H4 (cell line): ENCODE data around the gene ANO3. TPM values are rescaled to one million over a fixed set of nuclear protein-coding genes. Genes with fewer than 3 reads are reported as not detected.
"Not testable (repeated sequence)": the region's sequence is repeated elsewhere in the genome, so short reads cannot be mapped to it uniquely, and the experiment has no call there.

Experiments
- DNase-seq: peaks from one replicate; pipeline ENCODE4 v3.0.0-alpha.2; 2015; ENCODE audit warnings: low spot score
- total RNA-seq: library from RNA; depleted of rRNA; stranded (reverse); fragments of >200 nt; shearing (Covaris generic); gene quantifications from 2 replicates; pipeline ENCODE4 v1.2.3, GENCODE V29; 2014

Gene ANO3
- total RNA-seq, 1 experiment from 2014 or later: 0.45 TPM

DNA sequence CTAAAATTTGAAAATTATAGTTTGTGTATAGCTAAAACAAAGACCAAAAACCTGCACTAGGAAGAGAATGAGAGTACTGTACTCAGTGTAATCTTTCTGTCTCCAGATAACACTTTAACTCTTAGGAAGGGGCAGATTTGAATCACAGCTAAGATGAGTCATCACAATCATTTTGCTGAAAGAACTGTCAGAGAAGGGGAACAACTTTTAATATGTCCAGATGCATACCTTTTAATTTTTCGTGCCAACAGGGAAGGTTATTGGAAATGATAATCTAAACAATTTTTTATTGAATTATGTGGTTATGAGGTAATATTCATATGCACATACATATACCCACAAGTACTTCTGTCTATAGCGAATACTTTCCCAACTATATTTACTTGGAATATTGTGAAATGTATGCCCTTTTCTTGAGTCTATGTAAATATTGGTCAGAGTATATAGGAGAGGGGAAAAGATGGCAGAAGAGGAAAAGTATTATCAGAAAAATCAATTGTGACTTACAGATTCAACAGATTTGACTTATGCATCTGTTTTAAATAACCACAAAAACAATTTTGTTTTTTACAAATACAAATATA lies 291.2 kb downstream of the ANO3 start:
- DNase-seq: no peak

GRCh38 chr11:26626346-26626745 lies 294.4 kb downstream of the ANO3 start:
- no peak for DNase-seq

DNA sequence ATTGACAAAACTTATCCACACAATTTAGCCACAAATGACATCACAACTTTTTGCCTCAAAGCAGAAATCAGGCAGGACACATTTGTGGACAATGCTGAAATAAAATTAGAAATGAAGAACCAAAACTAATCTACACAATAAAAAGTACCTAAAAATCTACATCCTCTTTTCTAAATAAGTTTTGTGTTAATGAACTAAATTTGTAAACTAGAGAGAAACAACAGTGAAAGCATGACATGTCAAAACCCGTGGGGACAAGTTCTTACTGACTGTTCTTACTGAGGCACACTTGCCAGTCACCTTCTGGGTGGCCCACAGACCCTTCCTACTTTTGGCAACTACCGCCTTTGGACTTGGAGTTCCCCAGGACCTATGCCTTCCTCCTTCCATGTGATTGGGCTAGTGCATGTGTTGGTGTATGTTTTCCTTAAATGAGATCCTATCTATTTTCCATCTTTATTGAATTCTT lies 300.8 kb downstream of the ANO3 start:
- no peak for DNase-seq

DNA sequence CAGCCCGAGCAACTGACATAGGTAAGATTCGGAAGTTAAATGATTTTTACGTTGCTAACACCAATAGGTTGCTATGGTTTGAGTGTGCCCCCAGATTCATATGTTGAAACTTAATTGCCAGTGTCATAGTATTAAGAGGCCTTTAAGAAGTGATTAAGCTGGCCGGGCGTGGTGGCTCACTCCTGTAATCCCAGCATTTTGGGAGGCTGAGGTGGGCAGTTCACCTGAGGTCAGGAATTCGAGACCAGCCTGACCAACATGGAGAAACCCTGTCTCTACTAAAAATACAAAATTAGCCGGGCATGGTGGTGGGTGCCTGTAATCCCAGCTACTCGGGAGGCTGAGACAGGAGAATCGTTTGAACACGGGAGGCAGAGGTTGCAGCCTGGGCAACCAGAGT lies 311.4 kb downstream of the ANO3 start:
- not testable (repeated sequence) for DNase-seq

- peak; percentile 63 for DNase-seq
Measured at GRCh38 chr11:26649884-26650283, 318.0 kb downstream of the ANO3 start.

- DNase-seq: no peak
Measured at GRCh38 chr11:26651916-26652315, 320.0 kb downstream of the ANO3 start.

DNA sequence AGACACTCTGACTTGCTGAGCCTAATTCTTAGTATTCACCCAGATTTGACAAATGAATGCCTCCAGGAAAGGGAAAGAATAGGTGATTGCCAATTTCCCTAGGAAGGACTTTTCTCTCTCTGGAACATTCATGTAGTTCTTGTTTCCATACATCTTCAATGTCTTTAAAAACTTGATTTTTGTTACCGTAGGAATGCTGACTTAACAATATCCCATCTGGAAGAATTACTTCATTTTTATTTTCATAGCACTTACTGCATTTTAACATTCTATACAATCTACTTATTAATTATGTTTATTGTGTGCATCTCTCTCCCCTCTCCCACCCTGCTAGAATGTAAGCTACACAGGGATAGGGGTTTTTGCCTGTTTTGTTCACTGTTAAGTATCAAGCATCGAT lies 323.4 kb downstream of the ANO3 start:
- DNase-seq: no peak

DNA sequence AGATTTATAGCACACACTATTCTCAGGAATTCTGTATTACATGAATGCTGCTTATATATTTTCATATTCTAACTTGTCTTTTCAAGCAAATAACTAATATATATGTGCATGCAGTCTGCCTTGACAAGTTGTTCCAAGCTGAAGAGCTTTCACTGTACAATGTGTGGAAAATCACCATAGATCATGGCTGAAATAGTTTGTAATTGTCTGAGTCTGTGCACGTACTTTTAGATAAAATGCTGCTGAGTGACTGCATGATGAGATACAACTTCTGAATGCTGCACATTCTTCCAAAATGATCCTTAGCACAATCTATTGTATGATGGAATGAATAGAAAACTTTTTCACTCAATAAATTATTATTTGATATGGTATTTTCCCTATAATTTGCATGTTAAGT lies 331.0 kb downstream of the ANO3 start:
- no peak for DNase-seq

GRCh38 chr11:26665036-26665435 lies 333.1 kb downstream of the ANO3 start:
- no peak for DNase-seq

GRCh38 chr11:26665946-26666345 lies 334.0 kb downstream of the ANO3 start:
- no peak for DNase-seq

GRCh38 chr11:26675233-26675928 lies 343.5 kb downstream of the ANO3 start:
- DNase-seq: no peak

DNA sequence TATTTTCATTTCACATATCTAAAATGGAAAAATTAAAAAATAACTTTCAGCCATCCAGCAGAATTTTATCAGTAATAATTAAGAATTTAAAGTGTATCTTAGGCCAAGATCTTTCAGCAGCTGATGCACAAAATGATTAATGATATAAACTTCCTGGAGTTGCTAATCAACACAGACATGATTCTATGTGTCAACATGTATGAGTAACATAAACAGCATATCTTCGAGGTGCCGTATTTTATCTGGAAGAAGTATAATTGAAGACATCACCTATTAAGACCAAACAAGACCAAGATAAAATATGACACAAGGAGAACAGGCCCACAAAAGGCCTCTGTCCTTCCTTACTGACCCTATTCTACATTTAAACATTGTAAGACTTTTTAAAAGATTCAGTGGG lies 344.7 kb downstream of the ANO3 start:
- no peak for DNase-seq

- DNase-seq: peak; percentile 9
Measured at GRCh38 chr11:26677566-26677965, 345.6 kb downstream of the ANO3 start.

DNA sequence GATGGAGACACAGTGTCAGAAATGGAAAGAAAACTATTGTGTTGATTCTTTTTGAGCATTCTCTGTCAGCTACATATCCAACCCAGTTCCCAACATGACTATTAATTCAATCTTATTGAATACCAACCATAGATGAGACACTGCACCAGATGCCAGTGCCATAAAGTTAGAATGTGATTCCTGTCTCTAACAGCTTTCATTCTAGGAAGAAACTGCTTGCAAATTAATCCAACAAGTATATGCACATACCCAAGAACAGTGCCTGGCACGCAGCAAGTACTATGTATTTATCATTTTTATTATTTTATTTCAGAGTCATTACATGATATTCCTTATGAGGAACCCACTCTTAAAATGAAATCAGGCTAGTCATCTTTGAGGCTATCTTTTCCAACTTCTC lies 355.4 kb downstream of the ANO3 start:
- DNase-seq: no peak

GRCh38 chr11:26688701-26689100 lies 356.8 kb downstream of the ANO3 start:
- no peak for DNase-seq

- no peak for DNase-seq
Measured at GRCh38 chr11:26696330-26696729, 364.4 kb downstream of the ANO3 start.

- no peak for DNase-seq
Measured at GRCh38 chr11:26698224-26698623, 366.3 kb downstream of the ANO3 start.

DNA sequence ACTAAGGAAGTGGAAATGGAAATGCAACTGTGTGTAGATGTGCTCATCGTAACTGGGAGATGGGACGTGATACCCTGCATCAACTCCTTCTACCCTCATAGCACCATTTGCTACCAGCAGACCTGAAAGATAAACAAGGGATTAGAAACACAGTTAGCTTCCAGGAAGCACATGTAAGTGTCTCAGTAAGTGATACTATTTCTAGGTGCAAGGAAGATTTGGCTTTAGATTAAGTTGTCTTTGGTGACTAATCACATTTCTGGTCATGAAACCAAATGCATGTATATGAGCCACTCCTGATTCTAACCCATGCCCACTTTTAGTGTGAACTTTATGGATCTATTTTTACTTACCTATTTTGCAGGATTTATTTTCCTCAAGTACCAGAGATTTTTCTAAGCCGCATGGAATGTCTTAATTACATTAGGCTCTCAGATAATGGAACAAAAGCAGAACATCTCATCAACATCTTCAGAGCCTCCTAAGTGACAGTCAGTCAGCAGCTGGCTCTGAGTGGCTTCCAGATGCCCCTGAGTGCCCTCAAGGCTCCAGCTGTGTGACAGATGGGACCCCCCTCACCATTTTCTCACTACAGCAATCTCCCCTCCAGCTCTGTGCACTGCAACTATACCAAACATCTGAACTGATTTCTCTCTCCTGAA lies 368.8 kb downstream of the ANO3 start:
- no peak for DNase-seq

DNA sequence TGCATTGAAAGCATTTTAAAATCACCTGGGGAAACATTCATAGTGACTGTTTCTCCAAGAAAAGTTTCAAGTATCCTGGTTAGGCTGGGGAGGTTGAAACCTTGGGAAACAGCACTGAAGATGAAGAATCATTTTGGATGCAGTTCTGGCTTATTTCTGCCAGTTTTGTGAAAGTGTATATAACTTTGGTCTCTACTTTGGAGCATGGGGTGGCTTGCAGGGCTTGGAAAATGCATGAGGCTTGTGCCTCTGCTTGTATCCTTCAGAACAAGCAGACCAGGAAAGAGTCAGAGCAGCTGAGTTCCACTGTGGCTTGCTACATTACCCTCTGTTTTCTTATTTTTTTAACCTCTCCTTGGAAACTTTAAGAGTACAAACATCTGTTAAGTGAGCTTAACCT lies 370.5 kb downstream of the ANO3 start:
- DNase-seq: no peak

GRCh38 chr11:26703411-26704191 lies 371.7 kb downstream of the ANO3 start:
- no peak for DNase-seq

- no peak for DNase-seq
Measured at GRCh38 chr11:26704249-26704648, 372.3 kb downstream of the ANO3 start.

DNA sequence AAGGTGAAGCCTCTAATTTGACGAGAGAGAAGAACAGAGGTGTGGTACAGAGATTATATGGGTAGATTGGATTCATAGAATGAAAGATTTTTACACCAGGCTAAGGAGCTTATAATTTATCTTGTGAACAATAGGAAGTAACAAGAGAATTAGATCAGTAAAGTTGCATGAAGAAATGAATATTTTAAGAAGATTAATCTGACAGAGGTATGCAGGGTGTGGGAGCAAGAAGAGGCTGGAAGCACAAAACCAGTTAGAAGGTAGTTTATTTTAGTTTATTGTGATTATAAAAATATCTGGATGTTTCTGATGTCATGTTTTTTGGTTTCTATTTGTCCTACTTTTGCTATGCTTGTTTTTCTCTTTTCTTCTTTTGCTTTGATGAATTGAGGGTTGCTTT lies 374.3 kb downstream of the ANO3 start:
- DNase-seq: no peak
